Measurements from ENCODE around the gene KLHL21. TPM values are rescaled to one million over a fixed set of nuclear protein-coding genes. Genes with fewer than 3 reads are reported as not detected.

Gene KLHL21
- total and polyA plus RNA-seq, 9 of the 15 experiments (the other 6 are each of a cell fraction or from before 2014, with no cell fraction given): 2.1 to 42.1 (median 17.5) TPM

GRCh38 chr1:6624710-6625583 is 22.3 kb upstream of the KLHL21 start, which contains the start of gene THAP3 (continued):
- TF ChIP-seq ZNF280B (CRISPR knock-in tag; IDR thresholded peaks at IDR 0.05) (no peak), SRSF9 (IDR thresholded peaks at IDR 0.05; ENCODE audit: borderline replicate concordance, low read depth, low read length) (no peak), ZBTB8A (IDR thresholded peaks at IDR 0.05; ENCODE audit: partially characterized antibody) (no peak), PYGO2 (tag; IDR thresholded peaks at IDR 0.05) (no peak), ZNF699 (CRISPR knock-in tag; IDR thresholded peaks at IDR 0.05; ENCODE audit: insufficient replicate concordance) (no peak), ZNF263 (CRISPR knock-in tag; IDR thresholded peaks at IDR 0.05; ENCODE audit: borderline replicate concordance) (0 out of 2 replicates have a peak, but pooled peaks have one; percentile 31), ZNF224 (CRISPR knock-in tag; IDR thresholded peaks at IDR 0.05) (no peak), MYNN (IDR thresholded peaks at IDR 0.05) (peak; percentile 82), MYNN (CRISPR knock-in tag; IDR thresholded peaks at IDR 0.05) (no peak), MYC (IDR thresholded peaks at IDR 0.05; ENCODE audit: low read depth, low read length) (peak; percentile 50), MYC (CRISPR knock-in tag; IDR thresholded peaks at IDR 0.05; ENCODE audit: borderline replicate concordance, low read depth) (no peak), HMG20A (CRISPR knock-in tag; conservative IDR thresholded peaks at IDR 0.05) (no peak), SMARCC2 (IDR thresholded peaks at IDR 0.05; ENCODE audit: low read depth) (no peak), HIVEP1 (CRISPR knock-in tag; IDR thresholded peaks at IDR 0.05) (no peak)
- TF ChIP-seq, protein P1, sequence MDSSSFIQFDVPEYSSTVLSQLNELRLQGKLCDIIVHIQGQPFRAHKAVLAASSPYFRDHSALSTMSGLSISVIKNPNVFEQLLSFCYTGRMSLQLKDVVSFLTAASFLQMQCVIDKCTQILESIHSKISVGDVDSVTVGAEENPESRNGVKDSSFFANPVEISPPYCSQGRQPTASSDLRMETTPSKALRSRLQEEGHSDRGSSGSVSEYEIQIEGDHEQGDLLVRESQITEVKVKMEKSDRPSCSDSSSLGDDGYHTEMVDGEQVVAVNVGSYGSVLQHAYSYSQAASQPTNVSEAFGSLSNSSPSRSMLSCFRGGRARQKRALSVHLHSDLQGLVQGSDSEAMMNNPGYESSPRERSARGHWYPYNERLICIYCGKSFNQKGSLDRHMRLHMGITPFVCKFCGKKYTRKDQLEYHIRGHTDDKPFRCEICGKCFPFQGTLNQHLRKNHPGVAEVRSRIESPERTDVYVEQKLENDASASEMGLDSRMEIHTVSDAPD (CRISPR knock-in tag; IDR thresholded peaks at IDR 0.05): no peak
- TF ChIP-seq, protein P2, sequence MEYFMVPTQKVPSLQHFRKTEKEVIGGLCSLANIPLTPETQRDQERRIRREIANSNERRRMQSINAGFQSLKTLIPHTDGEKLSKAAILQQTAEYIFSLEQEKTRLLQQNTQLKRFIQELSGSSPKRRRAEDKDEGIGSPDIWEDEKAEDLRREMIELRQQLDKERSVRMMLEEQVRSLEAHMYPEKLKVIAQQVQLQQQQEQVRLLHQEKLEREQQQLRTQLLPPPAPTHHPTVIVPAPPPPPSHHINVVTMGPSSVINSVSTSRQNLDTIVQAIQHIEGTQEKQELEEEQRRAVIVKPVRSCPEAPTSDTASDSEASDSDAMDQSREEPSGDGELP (CRISPR knock-in tag; IDR thresholded peaks at IDR 0.05; ENCODE audit: borderline replicate concordance): peak; percentile 36; the same call in 1 of the 2 replicates
- TF ChIP-seq, protein P3, sequence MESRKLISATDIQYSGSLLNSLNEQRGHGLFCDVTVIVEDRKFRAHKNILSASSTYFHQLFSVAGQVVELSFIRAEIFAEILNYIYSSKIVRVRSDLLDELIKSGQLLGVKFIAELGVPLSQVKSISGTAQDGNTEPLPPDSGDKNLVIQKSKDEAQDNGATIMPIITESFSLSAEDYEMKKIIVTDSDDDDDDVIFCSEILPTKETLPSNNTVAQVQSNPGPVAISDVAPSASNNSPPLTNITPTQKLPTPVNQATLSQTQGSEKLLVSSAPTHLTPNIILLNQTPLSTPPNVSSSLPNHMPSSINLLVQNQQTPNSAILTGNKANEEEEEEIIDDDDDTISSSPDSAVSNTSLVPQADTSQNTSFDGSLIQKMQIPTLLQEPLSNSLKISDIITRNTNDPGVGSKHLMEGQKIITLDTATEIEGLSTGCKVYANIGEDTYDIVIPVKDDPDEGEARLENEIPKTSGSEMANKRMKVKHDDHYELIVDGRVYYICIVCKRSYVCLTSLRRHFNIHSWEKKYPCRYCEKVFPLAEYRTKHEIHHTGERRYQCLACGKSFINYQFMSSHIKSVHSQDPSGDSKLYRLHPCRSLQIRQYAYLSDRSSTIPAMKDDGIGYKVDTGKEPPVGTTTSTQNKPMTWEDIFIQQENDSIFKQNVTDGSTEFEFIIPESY (CRISPR knock-in tag; IDR thresholded peaks at IDR 0.05): no peak
